ENCODE results near the gene KNOP1. TPM values are rescaled to one million over a fixed set of nuclear protein-coding genes. Genes with fewer than 3 reads are reported as not detected.

The KNOP1 gene
- total and polyA plus RNA-seq, 2 of the 4 experiments (the other 2 are of a cell fraction), result 7.0 to 8.4 TPM

DNA sequence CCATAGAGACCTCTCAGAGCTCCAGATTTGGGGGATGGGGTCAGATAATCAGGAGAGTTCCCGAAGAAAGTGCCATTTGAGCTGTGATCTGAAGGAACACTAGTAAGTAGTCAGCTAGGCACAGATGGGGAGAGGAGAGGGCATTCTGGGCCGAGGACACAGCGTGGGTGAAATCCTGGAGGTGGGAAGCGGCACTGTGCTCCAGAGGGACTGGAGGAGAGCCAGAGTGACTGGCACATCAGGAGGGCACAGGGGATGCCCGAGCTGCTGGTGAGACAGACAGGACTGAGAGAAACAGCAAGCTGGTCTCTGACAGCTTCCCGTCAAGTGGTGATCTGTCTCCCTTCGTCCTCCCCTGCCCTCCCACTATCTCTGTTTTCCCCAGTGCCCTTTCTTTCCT, 40.6 kb downstream of the KNOP1 start:
- no peaks in the 10 kb centered on the region for H4K20me1 ChIP-seq (ENCODE audit: insufficient read depth, low read length)
- no peak overlapping the region for H2BK20ac ChIP-seq (ENCODE audit: low read depth, low read length)
- ATAC-seq (ENCODE audit: low read depth), result no peak
- H3K4me1 ChIP-seq (ENCODE audit: control insufficient read depth, insufficient read depth, low read length), result no peaks in the 10 kb centered on the region
- H2AFZ ChIP-seq (replicated peaks; ENCODE audit: low read length, poor library complexity), result no peak overlapping the region
- ChIA-PET POLR2A (ENCODE audit: unreplicated experiment) (no interaction called here), CTCF (interaction anchor here (0.5 kb wide), 1 partner anchor 215 kb away, joined by 3 read pairs; no protein-coding TSS in a partner anchor)
- no TSS peak for BruUV-seq (replicated peaks)
- no peak overlapping the region for H2AK5ac ChIP-seq (ENCODE audit: low read depth, low read length)
- no peak overlapping the region for H2BK15ac ChIP-seq (ENCODE audit: low read depth, low read length)
- no peak overlapping the region for H3K27ac ChIP-seq (ENCODE audit: insufficient read depth, low read length)
- H3K9me3 ChIP-seq (ENCODE audit: control insufficient read depth, insufficient read depth, low read length), result no peaks in the 10 kb centered on the region
- H3K9me1 ChIP-seq (ENCODE audit: insufficient read depth, low read length), result no peaks in the 10 kb centered on the region
- TF ChIP-seq RCOR1 (IDR thresholded peaks at IDR 0.05; ENCODE audit: insufficient replicate concordance, low read length), result no peak
- TF ChIP-seq, protein P1, sequence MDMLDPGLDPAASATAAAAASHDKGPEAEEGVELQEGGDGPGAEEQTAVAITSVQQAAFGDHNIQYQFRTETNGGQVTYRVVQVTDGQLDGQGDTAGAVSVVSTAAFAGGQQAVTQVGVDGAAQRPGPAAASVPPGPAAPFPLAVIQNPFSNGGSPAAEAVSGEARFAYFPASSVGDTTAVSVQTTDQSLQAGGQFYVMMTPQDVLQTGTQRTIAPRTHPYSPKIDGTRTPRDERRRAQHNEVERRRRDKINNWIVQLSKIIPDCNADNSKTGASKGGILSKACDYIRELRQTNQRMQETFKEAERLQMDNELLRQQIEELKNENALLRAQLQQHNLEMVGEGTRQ (IDR thresholded peaks at IDR 0.05; ENCODE audit: low read depth, low read length), result no peak
- H3K4me2 ChIP-seq (ENCODE audit: low read depth, low read length), result no peak overlapping the region
- in situ Hi-C loops (cut with MboI; ENCODE audit: low sequenced_read_pairs) (no loop called here), dilution Hi-C loops (cut with HindIII; ENCODE audit: low sequenced_read_pairs, unreplicated experiment) (no loop called here), intact Hi-C loops (cut with micrococcal nuclease) (no loop called here)
- no peaks in the 10 kb centered on the region for H3K27me3 ChIP-seq (ENCODE audit: control insufficient read depth, insufficient read depth, low read length)
- H3K4ac ChIP-seq (ENCODE audit: low read depth, low read length), result no peak overlapping the region
- no peak overlapping the region for H2BK5ac ChIP-seq (ENCODE audit: low read depth, low read length, poor library complexity, severe bottlenecking)
- no peaks in the 10 kb centered on the region; a peak in 1 of 4 replicates for H3K79me1 ChIP-seq (ENCODE audit: low read depth in 1 of 2, low read length in 2 of 2)
- no peak overlapping the region for H3K18ac ChIP-seq (ENCODE audit: low read depth, low read length)
- no peak overlapping the region for H3K4me3 ChIP-seq (ENCODE audit: insufficient read depth, low read depth, low read length)
- H3K14ac ChIP-seq (replicated peaks; ENCODE audit: low read depth, low read length), result no peak overlapping the region
- no peak overlapping the region for H4K91ac ChIP-seq (ENCODE audit: insufficient read depth, low read depth, low read length)
- H2AK9ac ChIP-seq (replicated peaks; ENCODE audit: low read depth, low read length, poor library complexity), result no peak overlapping the region
- no peak overlapping the region for H3K56ac ChIP-seq (ENCODE audit: extremely low read depth, insufficient read depth, low read length)
- H3K36me3 ChIP-seq (ENCODE audit: control insufficient read depth, insufficient read depth, low read length), result peaks cover 13% of the 10 kb centered on the region
- no peak overlapping the region for H4K5ac ChIP-seq (ENCODE audit: low read depth, low read length)
- H4K8ac ChIP-seq (ENCODE audit: low read depth in 2 of 2, low read length in 2 of 2), result no peak overlapping the region
- no peak overlapping the region for H3K9ac ChIP-seq (ENCODE audit: low read depth, low read length)
- WGBS, 2 experiments (ENCODE audit: extremely low coverage in 2 of 2, insufficient read length in 1 of 2), result 96% methylated on average over 3 of the region's 7 CpGs; no CpG with 5 or more reads in 1 of the 2 experiments
- no peak for DNase-seq
- H3K23ac ChIP-seq (ENCODE audit: low read depth, low read length), result no peak overlapping the region
- H2BK120ac ChIP-seq (ENCODE audit: low read depth, low read length), result no peak overlapping the region
